ENCODE data around the gene SRM. TPM values are rescaled to one million over a fixed set of nuclear protein-coding genes. Genes with fewer than 3 reads are reported as not detected.

The SRM gene
- polyA plus RNA-seq, 3 donors: 23.2 to 43.2 (median 37.6) TPM

- H3K9ac ChIP-seq (ENCODE audit: insufficient read depth, low read length, poor library complexity, severe bottlenecking): no peak overlapping the region
- TF ChIP-seq CTCF (IDR thresholded peaks at IDR 0.05): no peak
- H3K9me3 ChIP-seq (replicated peaks in 1 of 2; ENCODE audit: control insufficient read depth in 1 of 2, insufficient read depth in 1 of 2, low read length in 2 of 2): no peaks in the 10 kb centered on the region
- no peak overlapping the region for H2AFZ ChIP-seq (ENCODE audit: insufficient read depth, low read depth, low read length, poor library complexity, severe bottlenecking)
- H3K4me2 ChIP-seq (replicated peaks; ENCODE audit: extremely low read depth, low read length, poor library complexity, severe bottlenecking): no peak overlapping the region
- no peak overlapping the region for H3K27ac Mint-ChIP-seq
- intact Hi-C loops (cut with micrococcal nuclease): no loop called here
- DNase-seq: no peak
- no peak overlapping the region for H3K4me3 ChIP-seq (replicated peaks in 1 of 3; ENCODE audit: low read depth in 2 of 3, low read length in 3 of 3)
- no peak overlapping the region for H3K27ac ChIP-seq (ENCODE audit: low read depth in 1 of 2, low read length in 2 of 2)
- H3K27me3 Mint-ChIP-seq (ENCODE audit: low read depth in 3 of 3): peaks cover 0 to 1% (median 0%) of the 10 kb centered on the region in 3 donors
- no peaks in the 10 kb centered on the region for H4K20me1 ChIP-seq (ENCODE audit: insufficient read depth, low read length)
- no peaks in the 10 kb centered on the region for H3K4me1 ChIP-seq (ENCODE audit: control insufficient read depth in 1 of 2, insufficient read depth in 2 of 2, low read length in 2 of 2)
- H3K4me1 Mint-ChIP-seq: no peaks in the 10 kb centered on the region
- 95% methylated on average over 6 of the region's 16 CpGs for WGBS (ENCODE audit: insufficient coverage)
- no peak overlapping the region for H3K4me3 Mint-ChIP-seq
- no peaks in the 10 kb centered on the region for H3K36me3 Mint-ChIP-seq
- H3K79me2 ChIP-seq (ENCODE audit: insufficient read depth, low read length): no peaks in the 10 kb centered on the region
- no peaks in the 10 kb centered on the region for H3K27me3 ChIP-seq (ENCODE audit: control insufficient read depth in 2 of 2, insufficient read depth in 2 of 2, low read length in 2 of 2)
- H3K9me3 Mint-ChIP-seq: no peaks in the 10 kb centered on the region
- H3K36me3 ChIP-seq (replicated peaks in 1 of 2; ENCODE audit: control insufficient read depth in 1 of 2, insufficient read depth in 2 of 2, low read length in 2 of 2): no peaks in the 10 kb centered on the region
These were observed 15.6 kb downstream of the SRM start for GRCh38 chr1:11044086-11044848.

GRCh38 chr1:11042995-11043874 is 16.6 kb downstream of the SRM start:
- Histone ChIP-seq H3K27me3 (ENCODE audit: control insufficient read depth in 2 of 2, insufficient read depth in 2 of 2, low read length in 2 of 2) (no peaks in the 10 kb centered on the region), H2AFZ (ENCODE audit: insufficient read depth, low read depth, low read length, poor library complexity, severe bottlenecking) (no peak overlapping the region), H4K20me1 (ENCODE audit: insufficient read depth, low read length) (no peaks in the 10 kb centered on the region), H3K4me2 (replicated peaks; ENCODE audit: extremely low read depth, low read length, poor library complexity, severe bottlenecking) (no peak overlapping the region), H3K4me1 (ENCODE audit: control insufficient read depth in 1 of 2, insufficient read depth in 2 of 2, low read length in 2 of 2) (no peaks in the 10 kb centered on the region), H3K9ac (ENCODE audit: insufficient read depth, low read length, poor library complexity, severe bottlenecking) (no peak overlapping the region), H3K27ac (ENCODE audit: low read depth in 1 of 2, low read length in 2 of 2) (no peak overlapping the region), H3K9me3 (replicated peaks in 1 of 2; ENCODE audit: control insufficient read depth in 1 of 2, insufficient read depth in 1 of 2, low read length in 2 of 2) (no peaks in the 10 kb centered on the region), H3K4me3 (replicated peaks in 1 of 3; ENCODE audit: low read depth in 2 of 3, low read length in 3 of 3) (no peak overlapping the region), H3K79me2 (ENCODE audit: insufficient read depth, low read length) (no peaks in the 10 kb centered on the region), H3K36me3 (replicated peaks in 1 of 2; ENCODE audit: control insufficient read depth in 1 of 2, insufficient read depth in 2 of 2, low read length in 2 of 2) (no peaks in the 10 kb centered on the region)
- intact Hi-C loops (cut with micrococcal nuclease): no loop called here
- 91% methylated on average over 6 of the region's 19 CpGs for WGBS (ENCODE audit: insufficient coverage)
- TF ChIP-seq CTCF (IDR thresholded peaks at IDR 0.05): no peak
- DNase-seq: no peak
- Mint-ChIP-seq H3K4me1 (no peaks in the 10 kb centered on the region), H3K9me3 (no peaks in the 10 kb centered on the region), H3K4me3 (no peak overlapping the region), H3K36me3 (no peaks in the 10 kb centered on the region), H3K27ac (peak overlapping the region in 1 of 7 donors; percentile 27), H3K27me3 (ENCODE audit: low read depth in 3 of 3) (peaks cover 0 to 1% (median 0%) of the 10 kb centered on the region in 3 donors)

Measured in CD14-positive monocyte (primary cell).